Heart left ventricle (tissue), 16 donors: Measurements from ENCODE around the gene ISOC2. TPM values are rescaled to one million over a fixed set of nuclear protein-coding genes. Genes with fewer than 3 reads are reported as not detected.

Source experiments
- ATAC-seq, 4 donors: fragments of 200-7000 bp; cut with Tn5 transposase; one replicate each; pipeline ENCODE4 v1.9.1; 2020 to 2022; ENCODE audit warnings: moderate library complexity in 4 of 4, mild to moderate bottlenecking in 3 of 4, moderate number of reproducible peaks in 1 of 4
- DNase-seq, 5 donors: peaks; one replicate each; pipeline ENCODE4 v3.0.0-alpha.2; 2020
- H3K27ac ChIP-seq, 12 donors: fragments of 200-600 bp; sonication (generic) in 4 of 12; one replicate each; pipeline versions ENCODE4 v1.5.0 to v1.8.0; 2016 to 2022; ENCODE audit warnings: mild to moderate bottlenecking in 2 of 12
- H3K27me3 ChIP-seq, 9 donors: fragments of 200-600 bp; sonication (generic) in 2 of 9; one replicate each; pipeline versions ENCODE4 v1.5.1 to v1.8.0; 2016 to 2022; ENCODE audit warnings: mild to moderate bottlenecking in 3 of 9
- H3K36me3 ChIP-seq, 9 donors: fragments of 200-600 bp; sonication (generic) in 2 of 9; one replicate each; pipeline versions ENCODE4 v1.5.0 to v1.8.0; 2018 to 2022; ENCODE audit warnings: mild to moderate bottlenecking in 2 of 9
- H3K4me1 ChIP-seq, 12 donors: fragments of 200-600 bp; sonication (generic) in 4 of 12; one replicate each; pipeline versions ENCODE4 v1.5.0 to v1.8.0; 2016 to 2022; ENCODE audit warnings: mild to moderate bottlenecking in 3 of 12
- H3K4me3 ChIP-seq, 12 donors: fragments of 200-600 bp; sonication (generic) in 4 of 12; one replicate each; pipeline versions ENCODE4 v1.5.0 to v1.8.0; 2017 to 2022; ENCODE audit warnings: mild to moderate bottlenecking in 9 of 12, moderate library complexity in 4 of 12
- H3K9me3 ChIP-seq, 12 donors: fragments of 200-600 bp; sonication (generic) in 4 of 12; one replicate each; pipeline versions ENCODE4 v1.5.0 to v1.8.0; 2016 to 2022; ENCODE audit warnings: mild to moderate bottlenecking in 1 of 12
- CTCF ChIP-seq, 12 donors: fragments of 200-600 bp; sonication (generic) in 4 of 12; IDR thresholded peaks; one replicate each; pipeline versions ENCODE4 v1.5.0 to v1.8.0; 2018 to 2022; ENCODE audit warnings: antibody characterized with exemption in 12 of 12, mild to moderate bottlenecking in 5 of 12
- POLR2A ChIP-seq, 2 donors: fragments of 450-650 bp; IDR thresholded peaks; one replicate each; pipeline ENCODE4 v1.6.1; 2017; ENCODE audit warnings: antibody characterized with exemption in 2 of 2, mild to moderate bottlenecking in 2 of 2, moderate library complexity in 2 of 2
- WGBS, 4 donors: extraction: QIAGEN DNeasy Blood & Tissue Kit in 2 of 4; methylation state at CpG; one replicate each; pipeline versions ENCODE4 v1.1.5 to v1.1.7; 2013 to 2018; 5-methylcytosine and 5-hydroxymethylcytosine counted together
- intact Hi-C, 10 donors: fragments of 100-400 bp; cut with DNase I; formaldehyde crosslinking; loops; one replicate each; pipeline versions ENCODE4 v1.11.1 to v1.14.2; 2022
- polyA plus RNA-seq, 2 donors: library from polyadenylated mRNA; stranded (reverse); fragments of 200-250 nt; gene quantifications; one replicate each; pipeline ENCODE4 v1.2.3, GENCODE V29; 2013
- total RNA-seq, 9 donors: library from RNA; depleted of rRNA in 2 of 9; stranded (reverse); fragments of >200 nt in 2 of 9; fragmentation: NEBNext Ultra II Directional in 3 of 9; extraction: Animal tissue kit (Norgen Biotek cat#: 25700) in 3 of 9; gene quantifications; one replicate each; pipeline versions ENCODE4 v1.1.0 to v1.2.4, GENCODE V29; 2016 to 2023
- donor health status: ischemic (EF 13 %, LVEDD 7.1; RV severe dilation, severe dysfunction).
- donor health status: healthy with polysubstance abuse.
- donor health status: DM: no; HTN: yes; CAD: no.
- donor health status: DM: no; HTN: no; CAD: no.
- donor health status: ischemic (EF 25% LVEDD 6.9; RV normal size, moderate dysfunction).
- donor health status: ischemic (EF 25% LVEDD 5.7; RV mildly dilated, moderate dysfunction).
- donor health status: healthy.
- donor health status: DM: yes; HTN: yes; CAD: no.
- donor health status: ischemic (EF 35%, LVEDD 5.7; RV mildly dilated, moderate dysfunction).
- donor health status: nonischemic (EF 11% LVEDD 7.7; RV severe dilation, severe dysfunction).
- donor health status: DM: yes; HTN: yes; CAD: no.
- donor health status: PGD.
- donor health status: ischemic (EF 29% LVEDD 5.4; RV normal size, mild dysfunction).
- donor health status: nonischemic (EF 23%, LVEDD 6.1; RV moderate dilation, normal function).

ISOC2 gene
- total and polyA plus RNA-seq, 11 donors: 36.9 to 102 (median 51.1) TPM

GRCh38 chr19:55486971-55487923, 25.8 kb upstream of the ISOC2 start:
- Histone ChIP-seq H3K9me3 (no peaks in the 10 kb centered on the region), H3K36me3 (peaks cover 0 to 12% (median 6%) of the 10 kb centered on the region in 9 donors), H3K27ac (peak overlapping the region; percentile 65 to 98 (median 86)), H3K27me3 (peaks cover 0 to 6% (median 0%) of the 10 kb centered on the region in 9 donors), H3K4me1 (peaks cover 7 to 65% (median 41%) of the 10 kb centered on the region in 12 donors), H3K4me3 (peak overlapping the region in 8 of 12 donors; percentile 5 to 38 (median 23))
- no peak for TF ChIP-seq CTCF (IDR thresholded peaks at IDR 0.05)
- no peak for TF ChIP-seq POLR2A (IDR thresholded peaks at IDR 0.05)
- DNase-seq (peak; percentile 70 to 87 (median 82)), ATAC-seq (peak; percentile 46 to 77 (median 64))
- intact Hi-C loops: no loop called here
- 21 to 41% (median 36%) methylated on average over 10 to 27 of the region's 27 CpGs for WGBS, 4 donors

DNA sequence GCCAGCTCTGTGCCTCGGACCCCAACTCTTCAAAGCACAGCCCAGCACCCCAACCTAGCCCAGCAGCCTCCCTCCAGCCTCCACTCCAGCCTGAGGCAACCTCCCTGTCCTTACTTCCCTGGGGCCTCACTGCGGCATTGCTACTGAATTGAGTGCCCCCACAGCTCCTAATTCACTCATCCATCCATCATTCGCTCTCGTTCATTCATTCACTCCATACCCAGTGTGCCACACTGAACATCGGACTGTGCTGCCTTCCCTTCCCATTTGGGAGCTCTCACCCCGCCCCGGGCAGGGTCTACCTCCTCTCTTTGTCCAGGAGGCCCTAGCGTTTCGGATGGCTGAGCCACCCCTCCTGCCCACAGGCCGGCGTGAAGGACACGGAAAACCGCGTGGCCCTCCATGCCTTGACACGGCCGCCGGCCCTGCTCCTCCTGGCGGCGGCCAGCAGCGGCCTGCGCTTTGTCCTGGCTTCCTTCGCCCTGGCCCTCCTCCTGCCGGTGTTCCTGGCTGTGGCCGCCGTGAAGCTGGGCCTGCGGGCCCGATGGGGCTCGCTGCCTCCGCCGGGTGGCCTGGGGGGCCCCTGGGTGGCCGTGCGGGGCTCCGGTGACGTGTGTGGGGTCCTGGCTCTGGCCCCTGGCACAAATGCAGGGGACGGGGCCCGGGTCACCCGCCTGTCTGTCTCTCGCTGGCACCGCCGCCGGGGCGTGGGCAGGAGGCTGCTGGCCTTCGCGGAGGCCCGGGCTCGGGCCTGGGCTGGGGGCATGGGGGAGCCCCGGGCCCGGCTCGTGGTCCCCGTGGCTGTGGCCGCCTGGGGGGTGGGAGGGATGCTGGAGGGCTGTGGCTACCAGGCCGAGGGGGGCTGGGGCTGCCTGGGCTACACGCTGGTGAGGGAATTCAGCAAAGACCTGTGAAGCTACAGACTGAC, 24.9 kb upstream of the ISOC2 start:
- peaks cover 0 to 20% (median 9%) of the 10 kb centered on the region in 9 donors for H3K36me3 ChIP-seq
- H3K9me3 ChIP-seq: no peaks in the 10 kb centered on the region
- intact Hi-C loops: no loop called here
- TF ChIP-seq CTCF (IDR thresholded peaks at IDR 0.05) (peak in 10 of 12 donors; percentile 8 to 45 (median 24)), POLR2A (IDR thresholded peaks at IDR 0.05) (no peak)
- H3K4me3 ChIP-seq: peak overlapping the region in 7 of 12 donors; percentile 15 to 38 (median 27)
- peak overlapping the region; percentile 65 to 98 (median 86) for H3K27ac ChIP-seq
- DNase-seq (peak in 3 of 5 donors; percentile 33 to 76 (median 33)), ATAC-seq (peak in 1 of 4 donors; percentile 5)
- peaks cover 0 to 6% (median 0%) of the 10 kb centered on the region in 9 donors for H3K27me3 ChIP-seq
- peaks cover 7 to 65% (median 40%) of the 10 kb centered on the region in 12 donors for H3K4me1 ChIP-seq
- 61 to 74% (median 68%) methylated on average over 36 to 53 of the region's 53 CpGs for WGBS, 4 donors

GRCh38 chr19:55485439-55486011, 24.1 kb upstream of the ISOC2 start:
- intact Hi-C loops: no loop called here
- peaks cover 0 to 23% (median 10%) of the 10 kb centered on the region in 9 donors for H3K36me3 ChIP-seq
- peak overlapping the region in 11 of 12 donors; percentile 64 to 98 (median 84) for H3K27ac ChIP-seq
- ATAC-seq (no peak), DNase-seq (peak in 1 of 5 donors; percentile 38)
- 29 to 54% (median 34%) methylated on average over 6 to 18 of the region's 18 CpGs for WGBS, 4 donors
- TF ChIP-seq POLR2A (IDR thresholded peaks at IDR 0.05) (no peak), CTCF (IDR thresholded peaks at IDR 0.05) (no peak)
- peak overlapping the region; percentile 29 to 69 (median 60) for H3K4me3 ChIP-seq
- H3K27me3 ChIP-seq: peaks cover 0 to 6% (median 0%) of the 10 kb centered on the region in 9 donors
- H3K4me1 ChIP-seq: peaks cover 7 to 65% (median 40%) of the 10 kb centered on the region in 12 donors
- H3K9me3 ChIP-seq: no peaks in the 10 kb centered on the region
